ENCODE data around the gene DMC1. TPM values are rescaled to one million over a fixed set of nuclear protein-coding genes. Genes with fewer than 3 reads are reported as not detected.
"Not testable (repeated sequence)": the region's sequence is repeated elsewhere in the genome, so short reads cannot be mapped to it uniquely, and the experiment has no call there.

DMC1 gene, protein sequence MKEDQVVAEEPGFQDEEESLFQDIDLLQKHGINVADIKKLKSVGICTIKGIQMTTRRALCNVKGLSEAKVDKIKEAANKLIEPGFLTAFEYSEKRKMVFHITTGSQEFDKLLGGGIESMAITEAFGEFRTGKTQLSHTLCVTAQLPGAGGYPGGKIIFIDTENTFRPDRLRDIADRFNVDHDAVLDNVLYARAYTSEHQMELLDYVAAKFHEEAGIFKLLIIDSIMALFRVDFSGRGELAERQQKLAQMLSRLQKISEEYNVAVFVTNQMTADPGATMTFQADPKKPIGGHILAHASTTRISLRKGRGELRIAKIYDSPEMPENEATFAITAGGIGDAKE
- 0.75 and 1.5 TPM in 2 replicates for total RNA-seq

DNA sequence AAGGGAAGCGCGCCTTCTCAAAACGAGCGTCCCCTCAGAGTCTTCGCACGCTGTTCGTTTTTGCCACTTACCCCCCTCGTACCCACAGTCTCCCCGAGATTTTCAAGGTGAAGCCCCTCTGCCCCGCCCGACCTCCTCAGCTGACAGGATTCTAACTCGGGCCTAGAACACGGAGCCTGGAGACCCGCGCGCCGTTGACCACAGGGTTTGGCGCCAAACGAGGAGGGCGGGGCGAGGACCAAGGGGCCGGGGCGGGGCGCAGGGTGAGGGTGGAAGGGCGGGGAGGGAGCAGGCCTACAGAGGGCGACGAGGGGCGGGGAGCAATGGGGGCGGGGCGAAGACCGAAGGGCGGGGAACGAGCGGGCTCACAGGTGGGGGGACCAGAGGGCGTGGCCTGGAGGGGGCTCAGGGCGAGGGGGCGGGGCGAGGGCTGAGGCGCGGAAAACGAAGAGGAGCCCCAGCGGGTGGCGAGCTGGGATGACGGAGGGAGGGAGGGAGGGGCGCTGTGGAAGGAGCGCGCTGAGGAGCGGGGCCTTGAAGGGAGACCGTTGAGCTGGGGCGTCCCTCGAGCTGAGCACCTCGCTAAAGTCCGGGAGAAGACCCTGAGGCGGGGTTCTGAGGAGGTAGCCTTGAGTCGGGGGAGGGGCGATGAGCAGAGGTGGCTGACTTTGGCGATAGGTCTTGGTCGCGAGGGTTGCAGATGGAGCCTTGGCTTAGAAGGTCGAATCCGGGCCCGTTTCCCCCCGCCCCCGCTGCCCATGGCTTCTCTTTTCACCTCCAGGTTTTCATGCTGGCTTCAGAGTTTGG lies at the start of gene DMC1:
Gene DMC1 (minus strand): TSS at position 212 of the 807 bp plus-strand sequence. CDS start 1,927 bp downstream, outside the sequence.
- H3K27me3 ChIP-seq (ENCODE audit: control insufficient read depth, insufficient read depth, low read length): no peaks in the 10 kb centered on the region
- DNase-seq (ENCODE audit: low read depth): peak; percentile 35
- TF ChIP-seq, protein P1, sequence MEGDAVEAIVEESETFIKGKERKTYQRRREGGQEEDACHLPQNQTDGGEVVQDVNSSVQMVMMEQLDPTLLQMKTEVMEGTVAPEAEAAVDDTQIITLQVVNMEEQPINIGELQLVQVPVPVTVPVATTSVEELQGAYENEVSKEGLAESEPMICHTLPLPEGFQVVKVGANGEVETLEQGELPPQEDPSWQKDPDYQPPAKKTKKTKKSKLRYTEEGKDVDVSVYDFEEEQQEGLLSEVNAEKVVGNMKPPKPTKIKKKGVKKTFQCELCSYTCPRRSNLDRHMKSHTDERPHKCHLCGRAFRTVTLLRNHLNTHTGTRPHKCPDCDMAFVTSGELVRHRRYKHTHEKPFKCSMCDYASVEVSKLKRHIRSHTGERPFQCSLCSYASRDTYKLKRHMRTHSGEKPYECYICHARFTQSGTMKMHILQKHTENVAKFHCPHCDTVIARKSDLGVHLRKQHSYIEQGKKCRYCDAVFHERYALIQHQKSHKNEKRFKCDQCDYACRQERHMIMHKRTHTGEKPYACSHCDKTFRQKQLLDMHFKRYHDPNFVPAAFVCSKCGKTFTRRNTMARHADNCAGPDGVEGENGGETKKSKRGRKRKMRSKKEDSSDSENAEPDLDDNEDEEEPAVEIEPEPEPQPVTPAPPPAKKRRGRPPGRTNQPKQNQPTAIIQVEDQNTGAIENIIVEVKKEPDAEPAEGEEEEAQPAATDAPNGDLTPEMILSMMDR (IDR thresholded peaks at IDR 0.05; ENCODE audit: insufficient read depth, low read length, poor library complexity, severe bottlenecking): no peak
- no peaks in the 10 kb centered on the region for H3K36me3 ChIP-seq (ENCODE audit: control insufficient read depth, insufficient read depth, low read length)
- H3K4me3 ChIP-seq (ENCODE audit: low read depth, low read length): peak within 1 kb of the TSS; percentile 57

DNA sequence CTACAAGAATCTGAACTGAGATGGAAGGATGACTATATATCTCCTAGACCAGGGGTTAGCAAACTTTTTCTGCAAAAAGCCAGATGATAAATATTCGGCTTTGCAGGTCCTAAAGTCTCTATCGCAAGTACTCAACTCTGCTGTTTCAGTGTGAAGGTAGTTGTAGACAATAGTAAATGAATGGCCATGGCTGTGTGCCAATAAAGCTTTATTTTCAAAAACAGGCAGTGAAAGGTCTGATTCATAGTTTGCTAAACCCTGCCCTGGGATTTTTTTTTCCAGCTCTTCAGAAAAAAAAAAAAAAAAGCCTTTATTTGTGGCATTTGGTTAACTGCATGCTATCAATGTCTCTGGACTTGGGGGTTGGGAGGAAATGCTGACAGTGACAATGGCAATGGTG lies 48.7 kb upstream of the DMC1 start:
- Histone ChIP-seq H3K36me3 (ENCODE audit: control insufficient read depth, insufficient read depth, low read length) (peaks cover 1% of the 10 kb centered on the region), H3K27me3 (ENCODE audit: control insufficient read depth, insufficient read depth, low read length) (no peaks in the 10 kb centered on the region), H3K4me3 (ENCODE audit: low read depth, low read length) (no peak overlapping the region)
- TF ChIP-seq, protein P1 (IDR thresholded peaks at IDR 0.05; ENCODE audit: insufficient read depth, low read length, poor library complexity, severe bottlenecking): no peak
- DNase-seq (ENCODE audit: low read depth): no peak

DNA sequence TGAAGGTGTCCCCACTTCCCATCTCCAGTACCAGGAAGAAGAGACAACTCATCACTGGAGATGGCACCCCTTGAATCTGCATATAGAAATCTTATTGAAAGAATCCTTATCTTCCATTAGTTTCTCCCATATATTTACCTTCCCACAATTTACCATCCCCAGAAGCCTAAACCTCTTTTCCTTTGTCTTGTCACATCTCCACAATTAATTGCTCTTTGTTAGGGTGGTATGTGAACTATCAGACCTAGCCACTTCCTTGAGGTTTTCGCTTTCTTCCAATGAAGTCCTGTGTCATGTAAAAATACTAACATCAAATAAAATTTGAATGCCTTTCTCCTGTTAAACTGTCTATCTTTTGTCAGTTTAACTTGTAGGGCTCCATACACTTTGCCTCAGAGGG lies 48.3 kb upstream of the DMC1 start:
- Histone ChIP-seq H3K27me3 (ENCODE audit: control insufficient read depth, insufficient read depth, low read length) (no peaks in the 10 kb centered on the region), H3K4me3 (ENCODE audit: low read depth, low read length) (no peak overlapping the region), H3K36me3 (ENCODE audit: control insufficient read depth, insufficient read depth, low read length) (peaks cover 1% of the 10 kb centered on the region)
- DNase-seq (ENCODE audit: low read depth): no peak
- TF ChIP-seq, protein P1 (IDR thresholded peaks at IDR 0.05; ENCODE audit: insufficient read depth, low read length, poor library complexity, severe bottlenecking): no peak

DNA sequence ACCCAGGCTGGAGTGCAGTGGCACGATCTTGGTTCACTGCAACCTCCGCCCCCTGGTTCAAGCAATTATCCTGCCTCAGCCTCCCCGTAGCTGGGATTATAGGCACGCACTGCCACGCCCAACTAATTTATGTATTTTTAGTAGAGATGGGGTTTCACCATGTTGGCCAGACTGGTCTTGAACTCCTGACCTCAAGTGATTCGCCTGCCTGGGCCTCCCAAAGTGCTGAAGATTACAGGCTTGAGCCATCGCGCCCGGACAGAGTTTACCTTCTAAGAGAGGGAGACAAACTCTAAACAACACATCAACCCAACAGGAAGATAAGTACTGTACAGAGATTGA lies 45.1 kb upstream of the DMC1 start:
- H3K36me3 ChIP-seq (ENCODE audit: control insufficient read depth, insufficient read depth, low read length); H3K4me3 ChIP-seq (ENCODE audit: low read depth, low read length); H3K27me3 ChIP-seq (ENCODE audit: control insufficient read depth, insufficient read depth, low read length); DNase-seq (ENCODE audit: low read depth): not testable (repeated sequence)

DNA sequence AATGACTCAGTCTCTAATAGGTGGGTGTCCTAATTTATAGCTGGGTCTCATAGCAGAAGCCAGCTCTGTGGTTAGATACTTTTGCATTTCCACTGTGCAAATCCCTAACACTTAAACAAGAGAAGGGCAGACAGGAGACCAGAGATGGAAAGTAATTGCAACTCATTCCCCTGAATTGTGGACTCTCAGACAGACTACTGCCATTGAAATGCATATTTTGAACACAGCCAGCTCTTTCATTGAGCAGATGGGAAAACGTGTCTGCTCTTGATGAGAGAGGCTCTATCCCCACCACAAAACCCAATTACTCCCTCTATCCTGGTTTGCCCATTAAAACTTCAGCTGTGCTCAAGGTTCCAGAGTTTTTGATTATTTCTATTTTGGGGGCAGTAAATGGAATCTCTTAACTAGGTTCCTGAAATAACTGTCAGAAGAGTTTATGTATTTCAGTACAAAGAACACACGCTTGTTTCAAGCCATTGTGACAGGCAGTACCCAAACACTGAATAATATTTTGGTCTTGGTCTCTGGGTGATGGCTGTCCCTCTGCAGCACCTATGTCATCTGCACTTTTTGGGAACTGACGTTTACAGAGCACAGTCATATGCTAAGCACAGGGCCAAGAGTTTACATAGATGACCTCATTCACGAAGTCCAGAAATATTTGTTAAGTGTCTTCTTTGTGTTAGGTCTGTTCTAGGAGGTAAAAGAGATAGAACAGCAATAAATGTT lies 44.5 kb upstream of the DMC1 start:
- TF ChIP-seq, protein P1 (IDR thresholded peaks at IDR 0.05; ENCODE audit: insufficient read depth, low read length, poor library complexity, severe bottlenecking): no peak
- peaks cover 1% of the 10 kb centered on the region for H3K36me3 ChIP-seq (ENCODE audit: control insufficient read depth, insufficient read depth, low read length)
- DNase-seq (ENCODE audit: low read depth): no peak
- H3K4me3 ChIP-seq (ENCODE audit: low read depth, low read length): no peak overlapping the region
- no peaks in the 10 kb centered on the region for H3K27me3 ChIP-seq (ENCODE audit: control insufficient read depth, insufficient read depth, low read length)

DNA sequence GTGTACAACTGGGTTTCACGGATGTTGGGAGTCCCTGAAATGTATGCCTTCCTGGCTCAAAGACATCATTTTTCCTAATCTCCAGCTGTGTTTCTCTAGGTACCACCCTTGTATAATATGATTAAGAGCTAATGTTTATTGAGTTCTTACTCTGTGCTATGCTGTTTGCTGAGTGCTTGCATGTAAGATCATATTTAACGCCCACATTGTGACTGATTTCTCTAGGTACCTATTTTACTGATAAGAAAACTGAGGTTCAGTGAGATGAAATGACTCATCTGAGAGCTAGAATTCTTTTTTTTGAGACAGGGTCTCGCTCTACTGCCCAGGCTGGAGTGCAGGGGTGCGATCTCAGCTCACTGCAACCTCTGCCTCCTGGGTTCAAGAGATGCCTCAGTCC lies 43.6 kb upstream of the DMC1 start:
- no peak for DNase-seq (ENCODE audit: low read depth)
- H3K4me3 ChIP-seq (ENCODE audit: low read depth, low read length): no peak overlapping the region
- H3K27me3 ChIP-seq (ENCODE audit: control insufficient read depth, insufficient read depth, low read length): no peaks in the 10 kb centered on the region

More for the DNA sequence above, 43.6 kb upstream of the DMC1 start:
- peaks cover 1% of the 10 kb centered on the region for H3K36me3 ChIP-seq (ENCODE audit: control insufficient read depth, insufficient read depth, low read length)
- TF ChIP-seq, protein P1 (IDR thresholded peaks at IDR 0.05; ENCODE audit: insufficient read depth, low read length, poor library complexity, severe bottlenecking): no peak
